Skeletal muscle tissue (tissue), 4 donors: ENCODE data around the gene CFAP99. TPM values are rescaled to one million over a fixed set of nuclear protein-coding genes. Genes with fewer than 3 reads are reported as not detected.
"Not testable (repeated sequence)": the region's sequence is repeated elsewhere in the genome, so short reads cannot be mapped to it uniquely, and the experiment has no call there.

Experiments used
- H3K27ac ChIP-seq: one replicate; pipeline ENCODE4 v1.7.0; 2013; ENCODE audit warnings: mild to moderate bottlenecking, low read depth, low read length, inconsistent platforms
- H3K27me3 ChIP-seq, 3 donors: one replicate each; pipeline ENCODE4 v1.7.0; 2013; ENCODE audit warnings: low read length in 3 of 3; ENCODE audit not compliant: control insufficient read depth in 3 of 3, insufficient read depth in 3 of 3
- H3K36me3 ChIP-seq, 3 donors: one replicate each; pipeline ENCODE4 v1.7.0; 2013; ENCODE audit warnings: low read length in 3 of 3; ENCODE audit not compliant: control insufficient read depth in 3 of 3, insufficient read depth in 3 of 3
- H3K4me1 ChIP-seq, 3 donors: one replicate each; pipeline ENCODE4 v1.7.0; 2013; ENCODE audit warnings: low read length in 3 of 3, mild to moderate bottlenecking in 3 of 3; ENCODE audit not compliant: control insufficient read depth in 3 of 3, insufficient read depth in 3 of 3
- H3K4me3 ChIP-seq, 3 donors: one replicate each; pipeline ENCODE4 v1.7.0; 2013; ENCODE audit warnings: low read length in 3 of 3
- H3K9ac ChIP-seq, 3 donors: one replicate each; pipeline ENCODE4 v1.7.0; 2013; ENCODE audit warnings: low read length in 3 of 3, mild to moderate bottlenecking in 3 of 3, moderate library complexity in 2 of 3, low read depth in 1 of 3
- H3K9me3 ChIP-seq, 3 donors: one replicate each; pipeline ENCODE4 v1.7.0; 2013; ENCODE audit warnings: low read length in 3 of 3; ENCODE audit not compliant: control insufficient read depth in 3 of 3
- total RNA-seq: library from RNA; depleted of rRNA; stranded (reverse); fragments of >200 nt; gene quantifications from one replicate; pipeline ENCODE4 v1.2.3, GENCODE V29; 2014
- donor health status: Osteomylitis.

CFAP99 gene
- total RNA-seq, 1 donor from 2014 or later = not detected

GRCh38 chr4:2465032-2465431, 46.3 kb downstream of the CFAP99 start:
- H3K4me3 ChIP-seq = no peak overlapping the region
- peaks cover 0 to 2% (median 0%) of the 10 kb centered on the region in 3 donors for H3K36me3 ChIP-seq
- peaks cover 17 to 30% (median 18%) of the 10 kb centered on the region in 3 donors for H3K4me1 ChIP-seq
- no peak overlapping the region for H3K9ac ChIP-seq
- H3K27me3 ChIP-seq = no peaks in the 10 kb centered on the region
- no peak overlapping the region for H3K27ac ChIP-seq
- no peaks in the 10 kb centered on the region for H3K9me3 ChIP-seq

GRCh38 chr4:2465544-2465943, 46.8 kb downstream of the CFAP99 start:
- not testable (repeated sequence) for H3K27me3 ChIP-seq, H3K27ac ChIP-seq, H3K36me3 ChIP-seq, H3K9ac ChIP-seq, H3K9me3 ChIP-seq, H3K4me3 ChIP-seq
- H3K4me1 ChIP-seq = peaks cover 22 to 35% (median 24%) of the 10 kb centered on the region in 3 donors

GRCh38 chr4:2468456-2469191, 49.9 kb downstream of the CFAP99 start, which contains the start of gene RNF4:
RNF4 (plus strand) TSS chr4:2469106; CDS start chr4:2490494, 21,388 bp downstream.
- Histone ChIP-seq H3K27ac (peak within 1 kb of the TSS; percentile 91), H3K36me3 (peaks cover 6 to 12% (median 8%) of the 10 kb centered on the region in 3 donors), H3K4me1 (peaks cover 18 to 38% (median 19%) of the 10 kb centered on the region in 3 donors), H3K9me3 (no peaks in the 10 kb centered on the region), H3K9ac (peak within 1 kb of the TSS; percentile 88 to 96 (median 93)), H3K27me3 (no peaks in the 10 kb centered on the region), H3K4me3 (peak within 1 kb of the TSS; percentile 78 to 95 (median 89))

GRCh38 chr4:2469192-2469984, 50.6 kb downstream of the CFAP99 start:
- Histone ChIP-seq H3K9me3 (no peaks in the 10 kb centered on the region), H3K4me3 (peak overlapping the region; percentile 78 to 95 (median 89)), H3K27me3 (no peaks in the 10 kb centered on the region), H3K27ac (peak overlapping the region; percentile 91), H3K9ac (peak overlapping the region; percentile 88 to 96 (median 93)), H3K36me3 (peaks cover 6 to 12% (median 8%) of the 10 kb centered on the region in 3 donors), H3K4me1 (peaks cover 18 to 38% (median 19%) of the 10 kb centered on the region in 3 donors)

GRCh38 chr4:2470791-2471190, 52.0 kb downstream of the CFAP99 start:
- Histone ChIP-seq H3K27ac (no peak overlapping the region), H3K4me1 (peaks cover 18 to 38% (median 23%) of the 10 kb centered on the region in 3 donors), H3K9me3 (no peaks in the 10 kb centered on the region), H3K4me3 (peak overlapping the region in 1 of 3 donors; percentile 89), H3K27me3 (no peaks in the 10 kb centered on the region), H3K36me3 (peaks cover 6 to 12% (median 8%) of the 10 kb centered on the region in 3 donors), H3K9ac (peak overlapping the region; percentile 88 to 96 (median 93))

- H3K4me3 ChIP-seq = no peak overlapping the region
- H3K27me3 ChIP-seq = no peaks in the 10 kb centered on the region
- H3K9ac ChIP-seq = no peak overlapping the region
- peaks cover 18 to 41% (median 23%) of the 10 kb centered on the region in 3 donors for H3K4me1 ChIP-seq
- H3K36me3 ChIP-seq = peaks cover 6 to 12% (median 7%) of the 10 kb centered on the region in 3 donors
- H3K9me3 ChIP-seq = no peaks in the 10 kb centered on the region
- H3K27ac ChIP-seq = no peak overlapping the region
These were observed 53.4 kb downstream of the CFAP99 start for GRCh38 chr4:2472187-2472586.

- Histone ChIP-seq H3K9ac (no peak overlapping the region), H3K27ac (no peak overlapping the region), H3K9me3 (no peaks in the 10 kb centered on the region), H3K4me1 (peaks cover 31 to 41% (median 40%) of the 10 kb centered on the region in 3 donors), H3K27me3 (no peaks in the 10 kb centered on the region), H3K36me3 (no peaks in the 10 kb centered on the region), H3K4me3 (no peak overlapping the region)
These were observed 59.5 kb downstream of the CFAP99 start for GRCh38 chr4:2478229-2478628.

- Histone ChIP-seq H3K4me1 (peaks cover 47 to 58% (median 54%) of the 10 kb centered on the region in 3 donors), H3K27me3 (no peaks in the 10 kb centered on the region), H3K36me3 (no peaks in the 10 kb centered on the region), H3K9ac (no peak overlapping the region), H3K9me3 (no peaks in the 10 kb centered on the region), H3K27ac (no peak overlapping the region), H3K4me3 (no peak overlapping the region)
These were observed 61.9 kb downstream of the CFAP99 start for GRCh38 chr4:2480649-2481048.

GRCh38 chr4:2482192-2482591, 63.4 kb downstream of the CFAP99 start:
- peaks cover 52 to 65% (median 61%) of the 10 kb centered on the region in 3 donors for H3K4me1 ChIP-seq
- no peaks in the 10 kb centered on the region for H3K9me3 ChIP-seq
- H3K27me3 ChIP-seq = no peaks in the 10 kb centered on the region
- peak overlapping the region; percentile 12 to 66 (median 40) for H3K9ac ChIP-seq
- peak overlapping the region; percentile 59 for H3K27ac ChIP-seq
- peak overlapping the region in 2 of 3 donors; percentile 25 to 41 for H3K4me3 ChIP-seq
- H3K36me3 ChIP-seq = no peaks in the 10 kb centered on the region
